ENCODE measurements around the gene NAPG.
"Not testable (repeated sequence)": the region's sequence is repeated elsewhere in the genome, so short reads cannot be mapped to it uniquely, and the experiment has no call there.

NAPG gene

GRCh38 chr18:10559553-10560451 lies 34.0 kb downstream of the NAPG start:
- no peaks in the 10 kb centered on the region for H3K9me3 ChIP-seq (ENCODE audit: control insufficient read depth in 5 of 5, low read length in 5 of 5)
- H3K36me3 ChIP-seq (ENCODE audit: control insufficient read depth in 5 of 5, insufficient read depth in 5 of 5, low read length in 5 of 5) = peaks cover 12 to 29% (median 21%) of the 10 kb centered on the region in 5 donors
- H3K27ac ChIP-seq (ENCODE audit: low read depth, low read length) = no peak overlapping the region
- H3K9ac ChIP-seq (ENCODE audit: low read length in 5 of 5) = peak overlapping the region in 1 of 5 donors; percentile 32
- peak overlapping the region in 4 of 5 donors; percentile 35 to 48 (median 41) for H3K4me3 ChIP-seq (ENCODE audit: low read depth in 1 of 5, low read length in 5 of 5)
- peaks cover 0 to 9% (median 8%) of the 10 kb centered on the region in 5 donors for H3K4me1 ChIP-seq (ENCODE audit: control insufficient read depth in 5 of 5, insufficient read depth in 5 of 5, low read length in 5 of 5)
- H3K27me3 ChIP-seq (ENCODE audit: control insufficient read depth in 5 of 5, insufficient read depth in 4 of 5, low read length in 5 of 5) = no peaks in the 10 kb centered on the region

DNA sequence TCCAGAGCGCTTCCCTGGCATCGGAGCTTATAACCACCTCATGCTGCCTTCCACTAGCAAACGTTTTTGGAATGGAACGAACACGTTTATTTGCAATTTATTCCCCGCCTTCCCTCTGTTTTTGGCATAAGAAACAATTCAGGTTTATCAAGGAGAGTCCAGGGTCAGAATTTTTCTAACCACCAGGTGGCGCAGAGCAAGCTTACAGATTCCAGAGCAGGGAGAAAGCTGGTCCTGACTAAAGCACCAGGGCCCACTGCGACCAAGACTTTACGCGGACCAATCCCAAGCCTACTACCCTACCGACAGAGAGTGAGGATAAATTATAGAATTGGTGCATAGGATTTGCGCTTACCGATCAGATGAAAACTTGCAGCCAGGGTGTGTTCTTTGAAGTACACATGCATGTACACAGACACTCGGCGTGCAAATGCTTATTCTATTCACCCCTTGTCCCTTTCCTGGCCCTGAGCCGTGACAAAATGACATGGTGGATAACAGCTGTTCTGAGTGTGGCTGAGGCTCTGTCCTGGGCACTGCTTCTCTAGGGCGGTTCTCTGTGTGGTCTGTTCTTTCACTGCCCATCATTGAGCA lies 34.7 kb downstream of the NAPG start:
- Histone ChIP-seq H3K27ac (ENCODE audit: low read depth, low read length) (no peak overlapping the region), H3K4me1 (ENCODE audit: control insufficient read depth in 5 of 5, insufficient read depth in 5 of 5, low read length in 5 of 5) (peaks cover 0 to 9% (median 8%) of the 10 kb centered on the region in 5 donors), H3K4me3 (ENCODE audit: low read depth in 1 of 5, low read length in 5 of 5) (peak overlapping the region in 4 of 5 donors; percentile 35 to 48 (median 41)), H3K9ac (ENCODE audit: low read length in 5 of 5) (peak overlapping the region in 1 of 5 donors; percentile 32), H3K9me3 (ENCODE audit: control insufficient read depth in 5 of 5, low read length in 5 of 5) (no peaks in the 10 kb centered on the region), H3K27me3 (ENCODE audit: control insufficient read depth in 5 of 5, insufficient read depth in 4 of 5, low read length in 5 of 5) (no peaks in the 10 kb centered on the region), H3K36me3 (ENCODE audit: control insufficient read depth in 5 of 5, insufficient read depth in 5 of 5, low read length in 5 of 5) (peaks cover 8 to 22% (median 13%) of the 10 kb centered on the region in 5 donors)

DNA sequence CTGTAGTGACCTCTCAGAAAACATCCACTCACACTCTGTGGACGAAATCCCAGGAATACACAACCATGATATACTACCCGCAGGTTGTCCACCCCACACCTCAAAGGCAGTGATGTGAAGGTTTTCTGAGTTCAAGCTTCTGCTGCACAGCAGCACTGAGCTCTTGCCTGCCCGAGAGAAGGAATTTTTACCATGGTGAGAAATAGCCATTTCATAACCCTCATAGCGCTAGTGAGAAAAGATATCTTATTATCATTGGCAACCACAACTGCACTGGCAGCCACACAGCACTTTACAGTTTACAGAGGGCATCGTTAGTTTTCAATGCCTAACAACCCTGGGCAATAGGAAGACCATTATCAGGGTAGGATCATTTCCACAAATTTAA lies 36.9 kb downstream of the NAPG start:
- Histone ChIP-seq H3K4me1 (ENCODE audit: control insufficient read depth in 5 of 5, insufficient read depth in 5 of 5, low read length in 5 of 5) (peaks cover 0 to 9% (median 8%) of the 10 kb centered on the region in 5 donors), H3K36me3 (ENCODE audit: control insufficient read depth in 5 of 5, insufficient read depth in 5 of 5, low read length in 5 of 5) (peaks cover 0 to 7% (median 2%) of the 10 kb centered on the region in 5 donors), H3K9ac (ENCODE audit: low read length in 5 of 5) (no peak overlapping the region), H3K4me3 (ENCODE audit: low read depth in 1 of 5, low read length in 5 of 5) (no peak overlapping the region), H3K27me3 (ENCODE audit: control insufficient read depth in 5 of 5, insufficient read depth in 4 of 5, low read length in 5 of 5) (no peaks in the 10 kb centered on the region), H3K27ac (ENCODE audit: low read depth, low read length) (no peak overlapping the region), H3K9me3 (ENCODE audit: control insufficient read depth in 5 of 5, low read length in 5 of 5) (no peaks in the 10 kb centered on the region)

GRCh38 chr18:10563886-10564285 lies 38.1 kb downstream of the NAPG start:
- Histone ChIP-seq H3K36me3 (ENCODE audit: control insufficient read depth in 5 of 5, insufficient read depth in 5 of 5, low read length in 5 of 5) (peaks cover 0 to under 1% (median 0%) of the 10 kb centered on the region in 5 donors), H3K4me3 (ENCODE audit: low read depth in 1 of 5, low read length in 5 of 5) (no peak overlapping the region), H3K27me3 (ENCODE audit: control insufficient read depth in 5 of 5, insufficient read depth in 4 of 5, low read length in 5 of 5) (no peaks in the 10 kb centered on the region), H3K9ac (ENCODE audit: low read length in 5 of 5) (no peak overlapping the region), H3K4me1 (ENCODE audit: control insufficient read depth in 5 of 5, insufficient read depth in 5 of 5, low read length in 5 of 5) (peaks cover 0 to 9% (median 8%) of the 10 kb centered on the region in 5 donors), H3K27ac (ENCODE audit: low read depth, low read length) (no peak overlapping the region), H3K9me3 (ENCODE audit: control insufficient read depth in 5 of 5, low read length in 5 of 5) (no peaks in the 10 kb centered on the region)

- Histone ChIP-seq H3K4me3 (ENCODE audit: low read depth in 1 of 5, low read length in 5 of 5) (no peak overlapping the region), H3K9ac (ENCODE audit: low read length in 5 of 5) (no peak overlapping the region), H3K4me1 (ENCODE audit: control insufficient read depth in 5 of 5, insufficient read depth in 5 of 5, low read length in 5 of 5) (peaks cover 0 to 6% (median 3%) of the 10 kb centered on the region in 5 donors), H3K36me3 (ENCODE audit: control insufficient read depth in 5 of 5, insufficient read depth in 5 of 5, low read length in 5 of 5) (no peaks in the 10 kb centered on the region), H3K27me3 (ENCODE audit: control insufficient read depth in 5 of 5, insufficient read depth in 4 of 5, low read length in 5 of 5) (no peaks in the 10 kb centered on the region), H3K27ac (ENCODE audit: low read depth, low read length) (no peak overlapping the region), H3K9me3 (ENCODE audit: control insufficient read depth in 5 of 5, low read length in 5 of 5) (no peaks in the 10 kb centered on the region)
Measured at GRCh38 chr18:10564975-10565773, 39.3 kb downstream of the NAPG start.

- no peaks in the 10 kb centered on the region for H3K4me1 ChIP-seq (ENCODE audit: control insufficient read depth in 5 of 5, insufficient read depth in 5 of 5, low read length in 5 of 5)
- no peaks in the 10 kb centered on the region for H3K9me3 ChIP-seq (ENCODE audit: control insufficient read depth in 5 of 5, low read length in 5 of 5)
- no peak overlapping the region for H3K27ac ChIP-seq (ENCODE audit: low read depth, low read length)
- no peaks in the 10 kb centered on the region for H3K27me3 ChIP-seq (ENCODE audit: control insufficient read depth in 5 of 5, insufficient read depth in 4 of 5, low read length in 5 of 5)
- no peak overlapping the region for H3K9ac ChIP-seq (ENCODE audit: low read length in 5 of 5)
- no peaks in the 10 kb centered on the region for H3K36me3 ChIP-seq (ENCODE audit: control insufficient read depth in 5 of 5, insufficient read depth in 5 of 5, low read length in 5 of 5)
- no peak overlapping the region for H3K4me3 ChIP-seq (ENCODE audit: low read depth in 1 of 5, low read length in 5 of 5)
Measured at GRCh38 chr18:10565835-10566234, 40.0 kb downstream of the NAPG start.

DNA sequence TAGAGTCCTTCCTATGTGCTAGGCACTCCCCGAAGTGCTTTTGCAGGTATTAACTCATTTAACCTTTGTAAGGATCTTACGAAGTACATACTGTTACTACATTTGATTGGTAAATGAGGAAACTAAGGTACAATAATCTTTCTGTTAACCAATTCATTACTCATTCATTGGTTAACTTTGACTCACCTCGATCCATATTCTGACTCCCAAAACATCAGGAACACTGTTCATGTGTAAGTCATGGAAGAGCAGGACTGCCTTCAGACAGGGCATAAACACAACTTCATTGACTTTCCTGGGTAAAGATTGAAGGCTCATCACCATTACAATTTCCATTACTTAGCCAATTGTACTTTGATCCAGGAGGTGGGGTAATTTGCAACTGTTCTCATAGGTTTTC lies 40.6 kb downstream of the NAPG start:
- no peaks in the 10 kb centered on the region for H3K4me1 ChIP-seq (ENCODE audit: control insufficient read depth in 5 of 5, insufficient read depth in 5 of 5, low read length in 5 of 5)
- no peak overlapping the region for H3K27ac ChIP-seq (ENCODE audit: low read depth, low read length)
- H3K27me3 ChIP-seq (ENCODE audit: control insufficient read depth in 5 of 5, insufficient read depth in 4 of 5, low read length in 5 of 5) = no peaks in the 10 kb centered on the region
- no peak overlapping the region for H3K9ac ChIP-seq (ENCODE audit: low read length in 5 of 5)
- H3K36me3 ChIP-seq (ENCODE audit: control insufficient read depth in 5 of 5, insufficient read depth in 5 of 5, low read length in 5 of 5) = no peaks in the 10 kb centered on the region
- H3K9me3 ChIP-seq (ENCODE audit: control insufficient read depth in 5 of 5, low read length in 5 of 5) = no peaks in the 10 kb centered on the region
- no peak overlapping the region for H3K4me3 ChIP-seq (ENCODE audit: low read depth in 1 of 5, low read length in 5 of 5)

DNA sequence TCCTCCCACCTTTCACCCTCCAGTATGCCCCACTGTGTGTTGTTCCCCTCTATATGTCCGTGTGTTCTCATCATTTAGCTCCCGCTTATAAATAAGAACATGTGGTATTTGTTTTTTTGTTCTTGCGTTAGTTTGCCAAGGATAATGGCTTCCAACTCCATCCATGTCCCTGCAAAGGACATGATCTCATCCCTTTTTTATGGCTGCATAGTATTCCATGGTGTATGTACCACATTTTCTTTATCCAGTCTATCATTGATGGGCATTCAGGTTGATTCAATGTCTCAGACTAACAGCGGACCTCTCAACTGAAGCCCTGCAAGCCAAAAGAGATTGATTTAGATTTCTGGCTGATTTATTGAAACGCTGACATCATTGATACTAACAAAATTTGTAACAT lies 44.1 kb downstream of the NAPG start:
- not testable (repeated sequence) for H3K4me3 ChIP-seq (ENCODE audit: low read depth in 1 of 5, low read length in 5 of 5); H3K36me3 ChIP-seq (ENCODE audit: control insufficient read depth in 5 of 5, insufficient read depth in 5 of 5, low read length in 5 of 5); H3K27ac ChIP-seq (ENCODE audit: low read depth, low read length); H3K27me3 ChIP-seq (ENCODE audit: control insufficient read depth in 5 of 5, insufficient read depth in 4 of 5, low read length in 5 of 5); H3K4me1 ChIP-seq (ENCODE audit: control insufficient read depth in 5 of 5, insufficient read depth in 5 of 5, low read length in 5 of 5); H3K9me3 ChIP-seq (ENCODE audit: control insufficient read depth in 5 of 5, low read length in 5 of 5); H3K9ac ChIP-seq (ENCODE audit: low read length in 5 of 5)

GRCh38 chr18:10570622-10571021 lies 44.8 kb downstream of the NAPG start:
- no peak overlapping the region for H3K27ac ChIP-seq (ENCODE audit: low read depth, low read length)
- H3K4me1 ChIP-seq (ENCODE audit: control insufficient read depth in 5 of 5, insufficient read depth in 5 of 5, low read length in 5 of 5) = no peaks in the 10 kb centered on the region
- no peak overlapping the region for H3K9ac ChIP-seq (ENCODE audit: low read length in 5 of 5)
- H3K4me3 ChIP-seq (ENCODE audit: low read depth in 1 of 5, low read length in 5 of 5) = no peak overlapping the region
- no peaks in the 10 kb centered on the region for H3K9me3 ChIP-seq (ENCODE audit: control insufficient read depth in 5 of 5, low read length in 5 of 5)
- no peaks in the 10 kb centered on the region for H3K27me3 ChIP-seq (ENCODE audit: control insufficient read depth in 5 of 5, insufficient read depth in 4 of 5, low read length in 5 of 5)
- H3K36me3 ChIP-seq (ENCODE audit: control insufficient read depth in 5 of 5, insufficient read depth in 5 of 5, low read length in 5 of 5) = no peaks in the 10 kb centered on the region

DNA sequence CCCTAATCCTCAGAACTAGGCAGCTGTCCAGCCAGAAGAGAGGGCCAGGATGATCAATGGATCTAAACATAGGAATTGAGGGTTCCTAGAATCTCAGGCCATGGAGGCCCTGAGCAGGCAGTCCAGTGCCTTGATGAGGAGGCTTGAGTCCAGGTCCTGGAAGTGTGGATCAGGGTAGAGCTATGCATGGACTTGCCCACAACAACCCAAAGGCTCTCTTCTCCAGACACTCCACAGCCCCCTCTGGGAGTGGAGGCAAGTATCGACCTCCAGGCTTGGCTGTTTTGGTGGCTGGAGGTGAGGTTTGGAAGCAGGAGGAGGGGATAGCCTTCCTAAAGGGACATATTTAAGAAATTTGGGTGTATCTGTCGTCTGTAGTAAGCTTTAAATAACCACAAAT lies 45.7 kb downstream of the NAPG start:
- H3K4me3 ChIP-seq (ENCODE audit: low read depth in 1 of 5, low read length in 5 of 5) = no peak overlapping the region
- no peaks in the 10 kb centered on the region for H3K27me3 ChIP-seq (ENCODE audit: control insufficient read depth in 5 of 5, insufficient read depth in 4 of 5, low read length in 5 of 5)
- H3K9ac ChIP-seq (ENCODE audit: low read length in 5 of 5) = no peak overlapping the region
- H3K4me1 ChIP-seq (ENCODE audit: control insufficient read depth in 5 of 5, insufficient read depth in 5 of 5, low read length in 5 of 5) = no peaks in the 10 kb centered on the region
- no peaks in the 10 kb centered on the region for H3K9me3 ChIP-seq (ENCODE audit: control insufficient read depth in 5 of 5, low read length in 5 of 5)
- H3K36me3 ChIP-seq (ENCODE audit: control insufficient read depth in 5 of 5, insufficient read depth in 5 of 5, low read length in 5 of 5) = no peaks in the 10 kb centered on the region
- no peak overlapping the region for H3K27ac ChIP-seq (ENCODE audit: low read depth, low read length)
